NB4 (cell line): ENCODE results near the gene TNS2.

ENCODE experiments used
- DNase-seq: peaks from one replicate; pipeline ENCODE4 v3.0.0; 2010; ENCODE audit warnings: low read depth
- H3K4me3 ChIP-seq: one replicate; pipeline ENCODE4 v1.5.1; 2011; ENCODE audit warnings: mild to moderate bottlenecking, low read depth, low read length, moderate library complexity
- CTCF ChIP-seq: IDR thresholded peaks from one replicate; pipeline ENCODE4 v1.5.1; 2012; ENCODE audit warnings: low read depth, low read length
- MAX ChIP-seq: IDR thresholded peaks from 2 replicates; pipeline ENCODE4 v1.6.1; 2011; ENCODE audit warnings: low read depth, low read length
- MYC ChIP-seq: IDR thresholded peaks from 2 replicates; pipeline ENCODE4 v1.6.1; 2011; ENCODE audit warnings: low read depth, low read length
- POLR2A ChIP-seq: IDR thresholded peaks from 2 replicates; pipeline ENCODE4 v1.6.1; 2011; ENCODE audit warnings: mild to moderate bottlenecking; ENCODE audit not compliant: insufficient read length; ENCODE audit errors: extremely low read depth

Gene TNS2

GRCh38 chr12:53047221-53048032 is 2.4 kb upstream of the TNS2 start:
- TF ChIP-seq CTCF, result peak; percentile 13
- TF ChIP-seq MYC, result no peak
- peak; percentile 66 for DNase-seq
- H3K4me3 ChIP-seq, result no peak overlapping the region

DNA sequence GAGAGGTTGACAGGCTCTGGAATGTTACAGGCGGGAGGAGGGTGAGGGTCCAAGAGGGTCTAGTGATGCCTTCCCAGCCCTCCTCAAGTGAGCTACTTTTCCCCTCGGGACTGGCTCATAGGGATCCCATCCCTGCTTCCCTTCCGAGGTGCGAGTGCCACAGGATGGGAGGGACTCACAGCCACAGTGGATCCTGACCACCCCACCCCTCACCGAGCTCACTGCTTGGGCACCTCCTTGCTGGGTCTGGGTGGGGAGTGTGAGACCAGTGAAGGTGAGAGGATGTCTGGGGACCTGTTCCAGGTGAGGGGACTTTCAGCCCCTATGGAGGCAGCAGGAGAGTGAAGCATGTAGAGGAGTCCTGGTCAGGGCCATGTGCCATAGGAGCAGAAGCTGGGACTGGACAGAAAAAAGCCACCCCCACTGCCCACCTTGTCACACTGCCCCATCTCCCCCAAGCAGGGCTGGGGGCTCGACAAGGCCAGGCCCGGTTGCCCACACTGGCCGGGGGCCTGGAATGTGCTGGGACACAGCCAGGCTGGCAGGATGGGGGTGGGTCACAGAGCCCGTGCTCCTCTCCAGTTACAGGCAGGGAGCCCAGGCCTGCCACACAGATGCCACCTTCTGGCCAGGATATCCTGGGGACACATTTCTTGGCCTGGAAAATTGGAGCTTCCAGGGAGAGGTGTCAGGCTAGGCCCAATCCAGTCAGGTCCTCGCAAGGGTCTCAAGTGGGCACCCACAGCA is 1.7 kb upstream of the TNS2 start:
- TF ChIP-seq CTCF, result no peak
- no peak for DNase-seq
- H3K4me3 ChIP-seq, result no peak overlapping the region

- TF ChIP-seq MAX (no peak), CTCF (no peak)
- no peak overlapping the region for H3K4me3 ChIP-seq
- no peak for DNase-seq
Observed at GRCh38 chr12:53048780-53049401, 974 bp upstream of the TNS2 start.

GRCh38 chr12:53050426-53051057 is 677 bp downstream of the TNS2 start:
- H3K4me3 ChIP-seq, result no peak overlapping the region
- no peak for DNase-seq
- TF ChIP-seq CTCF, result no peak
- TF ChIP-seq POLR2A, result no peak
- no peak for TF ChIP-seq MAX
- TF ChIP-seq MYC, result no peak

DNA sequence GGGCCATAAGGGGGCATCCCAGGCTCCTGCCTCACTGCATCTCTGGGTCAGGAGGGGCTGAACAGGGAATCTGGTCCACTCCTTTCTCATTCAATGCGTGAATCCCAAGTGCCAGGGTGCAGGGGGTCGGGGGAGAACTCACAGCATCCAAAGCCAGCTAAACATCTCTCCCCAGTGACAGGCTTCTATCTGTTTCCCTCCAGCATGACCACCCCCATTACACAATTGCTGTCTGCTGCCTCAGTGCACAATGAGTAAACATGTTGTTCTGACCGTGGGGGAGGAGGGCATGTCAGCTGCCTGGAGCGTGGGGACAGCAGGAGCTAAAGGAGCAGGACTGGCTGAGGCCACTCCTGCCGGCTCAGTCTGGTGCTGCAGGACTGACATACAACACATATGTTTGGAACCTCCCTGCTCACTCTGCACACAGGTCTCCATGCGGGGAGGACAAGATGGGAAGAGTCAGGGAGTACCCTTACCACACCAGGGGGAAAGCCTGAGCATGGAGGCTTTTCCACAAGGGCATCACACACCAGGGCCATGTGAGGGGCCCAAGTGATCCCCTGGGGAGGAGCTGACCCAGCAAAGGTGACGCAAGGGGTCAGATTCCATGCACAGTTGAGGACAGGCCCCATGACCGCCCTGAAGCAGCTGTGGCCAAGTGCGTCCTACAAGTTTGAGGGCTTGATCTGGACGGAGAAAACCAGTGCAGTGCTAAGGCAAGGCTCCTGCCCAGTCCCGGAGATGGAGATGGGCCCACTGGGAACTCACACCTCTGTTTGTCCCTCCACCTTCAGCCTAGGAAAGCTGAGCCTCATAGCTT is 1.4 kb downstream of the TNS2 start:
- H3K4me3 ChIP-seq, result no peak overlapping the region
- DNase-seq, result peak; percentile 88
- TF ChIP-seq MYC, result no peak
- peak; percentile 59 for TF ChIP-seq MAX
- no peak for TF ChIP-seq POLR2A
- TF ChIP-seq CTCF, result peak; percentile 1
